AG10803 (cell line): Measurements from ENCODE around the gene MAJIN.

ENCODE experiments used
- DNase-seq: peaks from one replicate; pipeline ENCODE4 v3.0.0; 2010; ENCODE audit warnings: low read depth
- H3K4me3 ChIP-seq: 2 replicates; pipeline ENCODE4 v1.5.1; 2011; ENCODE audit warnings: mild to moderate bottlenecking, low read length, control low read depth
- TF ChIP-seq, protein P1 (sequence below): conservative IDR thresholded peaks from 2 replicates; pipeline ENCODE4 v1.5.1; 2011; ENCODE audit warnings: mild to moderate bottlenecking, low read length, control low read depth, inconsistent platforms

The MAJIN gene

GRCh38 chr11:64999478-64999877 is 27.6 kb upstream of the MAJIN start:
- no peak overlapping the region for H3K4me3 ChIP-seq
- TF ChIP-seq, protein P1, sequence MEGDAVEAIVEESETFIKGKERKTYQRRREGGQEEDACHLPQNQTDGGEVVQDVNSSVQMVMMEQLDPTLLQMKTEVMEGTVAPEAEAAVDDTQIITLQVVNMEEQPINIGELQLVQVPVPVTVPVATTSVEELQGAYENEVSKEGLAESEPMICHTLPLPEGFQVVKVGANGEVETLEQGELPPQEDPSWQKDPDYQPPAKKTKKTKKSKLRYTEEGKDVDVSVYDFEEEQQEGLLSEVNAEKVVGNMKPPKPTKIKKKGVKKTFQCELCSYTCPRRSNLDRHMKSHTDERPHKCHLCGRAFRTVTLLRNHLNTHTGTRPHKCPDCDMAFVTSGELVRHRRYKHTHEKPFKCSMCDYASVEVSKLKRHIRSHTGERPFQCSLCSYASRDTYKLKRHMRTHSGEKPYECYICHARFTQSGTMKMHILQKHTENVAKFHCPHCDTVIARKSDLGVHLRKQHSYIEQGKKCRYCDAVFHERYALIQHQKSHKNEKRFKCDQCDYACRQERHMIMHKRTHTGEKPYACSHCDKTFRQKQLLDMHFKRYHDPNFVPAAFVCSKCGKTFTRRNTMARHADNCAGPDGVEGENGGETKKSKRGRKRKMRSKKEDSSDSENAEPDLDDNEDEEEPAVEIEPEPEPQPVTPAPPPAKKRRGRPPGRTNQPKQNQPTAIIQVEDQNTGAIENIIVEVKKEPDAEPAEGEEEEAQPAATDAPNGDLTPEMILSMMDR: no peak
- DNase-seq: no peak

DNA sequence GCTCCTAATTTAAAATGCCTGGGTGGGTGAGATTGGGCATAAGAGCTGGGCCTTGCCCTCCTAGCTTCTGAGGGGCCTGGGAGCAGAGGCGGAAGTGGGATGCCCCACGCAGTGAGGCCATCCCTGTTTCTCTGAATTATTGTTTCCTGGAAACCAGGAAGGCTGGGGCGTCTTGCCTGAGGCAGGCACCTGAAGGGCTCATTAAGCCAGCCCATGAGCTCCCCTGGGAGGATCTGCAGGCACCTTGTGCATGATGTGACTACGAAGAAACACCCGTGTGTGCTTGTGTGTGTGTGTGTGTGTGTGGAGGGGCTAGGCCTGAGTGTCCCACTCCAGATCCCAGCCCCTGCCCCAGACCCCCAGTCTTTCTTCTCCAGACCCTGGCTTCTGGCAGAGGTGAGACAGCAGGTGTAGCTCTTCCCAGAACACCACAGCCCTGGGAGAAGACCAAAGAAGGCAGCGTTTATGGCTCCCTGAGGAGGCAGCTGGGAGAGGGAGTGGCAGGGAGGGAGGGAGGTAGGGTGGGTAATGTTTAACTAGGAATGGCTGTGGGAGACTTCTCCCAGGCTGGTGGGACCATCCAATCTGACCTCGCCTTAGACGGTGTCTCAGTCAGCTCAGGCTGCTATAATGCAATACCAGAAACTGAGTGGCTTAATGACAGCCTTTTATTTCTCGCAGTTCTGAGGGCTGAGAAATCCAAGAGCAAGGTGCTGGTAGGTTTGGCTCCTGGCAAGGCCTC is 27.0 kb upstream of the MAJIN start:
- TF ChIP-seq, protein P1: no peak
- H3K4me3 ChIP-seq: no peak overlapping the region
- no peak for DNase-seq

GRCh38 chr11:64998141-64998540 is 26.2 kb upstream of the MAJIN start:
- TF ChIP-seq, protein P1: no peak
- no peak for DNase-seq
- no peak overlapping the region for H3K4me3 ChIP-seq

- peak; percentile 73 for DNase-seq
- peak within 1 kb of the TSS; percentile 53 for H3K4me3 ChIP-seq
- TF ChIP-seq, protein P1: peak; percentile 47
These were observed 24.9 kb upstream of the MAJIN start, which contains the start of gene BATF2 for GRCh38 chr11:64996710-64997380. Gene BATF2, minus strand, starts transcription at chr11:64996971. Its CDS starts 57 bp downstream, at chr11:64996914.

- DNase-seq: no peak
- peak overlapping the region; percentile 53 for H3K4me3 ChIP-seq
- TF ChIP-seq, protein P1: no peak
These were observed 24.4 kb upstream of the MAJIN start for GRCh38 chr11:64996327-64996709.

- TF ChIP-seq, protein P1: no peak
These were observed 22.4 kb upstream of the MAJIN start for GRCh38 chr11:64994318-64994717.

DNA sequence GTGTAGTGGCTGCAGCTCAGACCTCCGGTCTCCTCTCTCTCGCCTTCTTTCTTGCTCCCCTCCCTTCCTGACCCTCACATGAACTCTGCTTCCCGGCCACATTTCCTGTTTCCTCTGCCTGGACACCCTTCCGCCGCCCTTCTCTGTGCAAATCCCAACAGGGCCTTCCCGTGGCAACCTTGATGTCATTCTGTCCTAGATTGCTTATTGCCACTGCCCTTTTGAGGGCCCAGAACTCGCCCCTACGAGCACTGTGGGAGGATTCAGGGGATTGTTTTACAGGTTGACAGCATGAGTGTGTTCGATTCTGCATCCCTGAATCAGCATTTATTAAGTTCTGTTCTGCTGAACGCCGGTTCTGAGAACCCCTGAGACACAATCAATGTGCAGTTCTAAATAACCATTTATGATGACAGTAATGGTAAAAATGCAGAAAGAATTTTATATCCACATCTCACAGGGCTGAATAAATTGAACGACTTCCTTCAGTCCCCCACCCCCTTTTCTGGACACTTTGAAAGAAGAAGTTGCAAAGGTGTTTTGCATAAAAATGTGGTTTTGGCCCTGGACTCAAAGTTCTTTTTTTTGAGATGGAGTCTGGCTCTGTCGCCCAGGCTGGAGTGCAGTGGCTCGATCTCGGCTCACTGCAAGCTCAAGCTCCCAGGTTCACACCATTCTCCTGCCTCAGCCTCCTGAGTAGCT is 18.5 kb upstream of the MAJIN start:
- TF ChIP-seq, protein P1: no peak
- H3K4me3 ChIP-seq: no peak overlapping the region
- DNase-seq: no peak

More at GRCh38 chr11:64994318-64994717, 22.4 kb upstream of the MAJIN start:
- H3K4me3 ChIP-seq: no peak overlapping the region
- DNase-seq: no peak
